Heart left ventricle (tissue), 13 donors: ENCODE results near the gene NCKIPSD.

ENCODE experiments used
- CTCF ChIP-seq, 12 donors: fragments of 200-600 bp; sonication (generic) in 4 of 12; IDR thresholded peaks; one replicate each; pipeline versions ENCODE4 v1.5.0 to v1.8.0; 2018 to 2022; ENCODE audit warnings: antibody characterized with exemption in 12 of 12, mild to moderate bottlenecking in 5 of 12
- POLR2A ChIP-seq, 2 donors: fragments of 450-650 bp; IDR thresholded peaks; one replicate each; pipeline ENCODE4 v1.6.1; 2017; ENCODE audit warnings: antibody characterized with exemption in 2 of 2, mild to moderate bottlenecking in 2 of 2, moderate library complexity in 2 of 2
- donor health status: ischemic (EF 13 %, LVEDD 7.1; RV severe dilation, severe dysfunction).
- donor health status: DM: no; HTN: yes; CAD: no.
- donor health status: DM: no; HTN: no; CAD: no.
- donor health status: ischemic (EF 25% LVEDD 6.9; RV normal size, moderate dysfunction).
- donor health status: ischemic (EF 25% LVEDD 5.7; RV mildly dilated, moderate dysfunction).
- donor health status: ischemic (EF 35%, LVEDD 5.7; RV mildly dilated, moderate dysfunction).
- donor health status: nonischemic (EF 11% LVEDD 7.7; RV severe dilation, severe dysfunction).
- donor health status: DM: yes; HTN: yes; CAD: no.
- donor health status: PGD.
- donor health status: ischemic (EF 29% LVEDD 5.4; RV normal size, mild dysfunction).
- donor health status: nonischemic (EF 23%, LVEDD 6.1; RV moderate dilation, normal function).

- TF ChIP-seq POLR2A (IDR thresholded peaks at IDR 0.05) (no peak), CTCF (IDR thresholded peaks at IDR 0.05) (no peak)
Observed at GRCh38 chr3:48656841-48657281, 28.9 kb downstream of the NCKIPSD start.
